ENCODE data around the gene SEMA7A. TPM values are rescaled to one million over a fixed set of nuclear protein-coding genes. Genes with fewer than 3 reads are reported as not detected.

SEMA7A gene
- total and polyA plus RNA-seq, 8 donors, result 4.5 to 7.8 (median 5.9) TPM

GRCh38 chr15:74395319-74396145, 38.2 kb downstream of the SEMA7A start:
- ATAC-seq (no peak), DNase-seq (no peak)
- TF ChIP-seq CTCF (IDR thresholded peaks at IDR 0.05), result no peak
- Histone ChIP-seq H3K4me1 (peaks cover 0 to 19% of the 10 kb centered on the region in 2 donors), H3K9me3 (no peaks in the 10 kb centered on the region), H3K36me3 (no peaks in the 10 kb centered on the region), H3K27me3 (peaks cover 0 to 8% of the 10 kb centered on the region in 2 donors), H3K4me3 (no peak overlapping the region), H3K27ac (no peak overlapping the region)
- intact Hi-C loops (cut with DNase I), result no loop called here

- H3K27ac ChIP-seq, result no peak overlapping the region
- peaks cover 0 to 18% of the 10 kb centered on the region in 2 donors for H3K4me1 ChIP-seq
- intact Hi-C loops (cut with DNase I), result no loop called here
- no peak for ATAC-seq
- H3K4me3 ChIP-seq, result no peak overlapping the region
- TF ChIP-seq CTCF (IDR thresholded peaks at IDR 0.05), result no peak
- no peaks in the 10 kb centered on the region for H3K9me3 ChIP-seq
- no peaks in the 10 kb centered on the region for H3K27me3 ChIP-seq
- no peak for DNase-seq
- H3K36me3 ChIP-seq, result no peaks in the 10 kb centered on the region
Measured at GRCh38 chr15:74394090-74394846, 39.5 kb downstream of the SEMA7A start.

- ATAC-seq (no peak), DNase-seq (peak in 1 of 4 donors; percentile 60)
- H3K9me3 ChIP-seq, result no peaks in the 10 kb centered on the region
- H3K27ac ChIP-seq, result no peak overlapping the region
- TF ChIP-seq CTCF (IDR thresholded peaks at IDR 0.05), result no peak
- no peak overlapping the region for H3K4me3 ChIP-seq
- peaks cover 0 to 17% of the 10 kb centered on the region in 2 donors for H3K4me1 ChIP-seq
- H3K36me3 ChIP-seq, result no peaks in the 10 kb centered on the region
- no peaks in the 10 kb centered on the region for H3K27me3 ChIP-seq
- intact Hi-C loops (cut with DNase I), result no loop called here
Measured at GRCh38 chr15:74393423-74393822, 40.3 kb downstream of the SEMA7A start.

GRCh38 chr15:74392902-74393301, 40.9 kb downstream of the SEMA7A start:
- Histone ChIP-seq H3K36me3 (no peaks in the 10 kb centered on the region), H3K27me3 (no peaks in the 10 kb centered on the region), H3K9me3 (no peaks in the 10 kb centered on the region), H3K4me1 (peaks cover 0 to 17% of the 10 kb centered on the region in 2 donors), H3K4me3 (no peak overlapping the region), H3K27ac (no peak overlapping the region)
- no peak for TF ChIP-seq CTCF (IDR thresholded peaks at IDR 0.05)
- ATAC-seq (no peak), DNase-seq (peak in 1 of 4 donors; percentile 43)
- intact Hi-C loops (cut with DNase I), result no loop called here

GRCh38 chr15:74392451-74392830, 41.3 kb downstream of the SEMA7A start:
- ATAC-seq (no peak), DNase-seq (no peak)
- intact Hi-C loops (cut with DNase I), result no loop called here
- no peak for TF ChIP-seq CTCF (IDR thresholded peaks at IDR 0.05)
- Histone ChIP-seq H3K27me3 (no peaks in the 10 kb centered on the region), H3K27ac (no peak overlapping the region), H3K9me3 (no peaks in the 10 kb centered on the region), H3K36me3 (no peaks in the 10 kb centered on the region), H3K4me1 (peaks cover 0 to 17% of the 10 kb centered on the region in 2 donors), H3K4me3 (no peak overlapping the region)
